NCI-H187 (cell line): ENCODE measurements around the gene GAS2L1.

Experiments
- DNase-seq, 2 experiments: peaks; one replicate each; lab custom pipeline; 2025; lab: John Stamatoyannopoulos, UW

The GAS2L1 gene

GRCh38 chr22:29275819-29276565, 30.5 kb upstream of the GAS2L1 start:
- no peak for DNase-seq

GRCh38 chr22:29277927-29278326, 28.5 kb upstream of the GAS2L1 start:
- no peak for DNase-seq

GRCh38 chr22:29284196-29284595, 22.3 kb upstream of the GAS2L1 start:
- no peak for DNase-seq

GRCh38 chr22:29288837-29289236, 17.6 kb upstream of the GAS2L1 start:
- DNase-seq, result no peak

- no peak for DNase-seq
These were observed 16.4 kb upstream of the GAS2L1 start for GRCh38 chr22:29290061-29290460.

GRCh38 chr22:29291215-29291614, 15.2 kb upstream of the GAS2L1 start:
- DNase-seq, result no peak

GRCh38 chr22:29292379-29292778, 14.1 kb upstream of the GAS2L1 start:
- no peak for DNase-seq

- no peak for DNase-seq
These were observed 7.8 kb upstream of the GAS2L1 start for GRCh38 chr22:29298641-29299040.

GRCh38 chr22:29299136-29299900, 7.1 kb upstream of the GAS2L1 start:
- DNase-seq, result no peak

GRCh38 chr22:29300467-29300806, 6.0 kb upstream of the GAS2L1 start:
- no peak for DNase-seq

GRCh38 chr22:29300807-29301601, 5.4 kb upstream of the GAS2L1 start:
- no peak for DNase-seq

- DNase-seq, result no peak
These were observed 4.6 kb upstream of the GAS2L1 start for GRCh38 chr22:29301716-29302401.

- no peak for DNase-seq
These were observed 4.1 kb upstream of the GAS2L1 start for GRCh38 chr22:29302402-29302680.

- no peak for DNase-seq
These were observed 3.6 kb upstream of the GAS2L1 start for GRCh38 chr22:29302681-29303465.

- DNase-seq, result no peak
These were observed 645 bp upstream of the GAS2L1 start for GRCh38 chr22:29305836-29306174.

- no peak for DNase-seq
These were observed 565 bp downstream of the GAS2L1 start for GRCh38 chr22:29306835-29307595.

GRCh38 chr22:29307596-29308147, 1.2 kb downstream of the GAS2L1 start:
- DNase-seq, result no peak

- DNase-seq, result no peak
These were observed 1.8 kb downstream of the GAS2L1 start for GRCh38 chr22:29308148-29308790.

- DNase-seq, result no peak
These were observed 2.4 kb downstream of the GAS2L1 start for GRCh38 chr22:29308791-29309262.
